Epithelial cell of proximal tubule (primary cell): ENCODE measurements around the gene MBP. TPM values are rescaled to one million over a fixed set of nuclear protein-coding genes. Genes with fewer than 3 reads are reported as not detected.
"Not testable (repeated sequence)": the region's sequence is repeated elsewhere in the genome, so short reads cannot be mapped to it uniquely, and the experiment has no call there.

Experiments
- DNase-seq: peaks from one replicate; pipeline ENCODE4 v3.0.0-alpha.2; 2011; ENCODE audit warnings: low read depth
- H3K4me3 ChIP-seq: 2 replicates; pipeline ENCODE4 v1.5.1; 2011; ENCODE audit warnings: low read depth, mild to moderate bottlenecking, low read length
- total RNA-seq: library from RNA; depleted of rRNA; stranded (reverse); fragments of >200 nt; gene quantifications from 2 replicates; pipeline ENCODE4 v1.2.3, GENCODE V29; 2015
- TF ChIP-seq, protein P1 (sequence below): conservative IDR thresholded peaks from 2 replicates; pipeline ENCODE4 v1.5.1; 2012; ENCODE audit warnings: low read depth, mild to moderate bottlenecking, low read length

MBP gene
- total RNA-seq, 1 donor from 2014 or later = 19.1 TPM

DNA sequence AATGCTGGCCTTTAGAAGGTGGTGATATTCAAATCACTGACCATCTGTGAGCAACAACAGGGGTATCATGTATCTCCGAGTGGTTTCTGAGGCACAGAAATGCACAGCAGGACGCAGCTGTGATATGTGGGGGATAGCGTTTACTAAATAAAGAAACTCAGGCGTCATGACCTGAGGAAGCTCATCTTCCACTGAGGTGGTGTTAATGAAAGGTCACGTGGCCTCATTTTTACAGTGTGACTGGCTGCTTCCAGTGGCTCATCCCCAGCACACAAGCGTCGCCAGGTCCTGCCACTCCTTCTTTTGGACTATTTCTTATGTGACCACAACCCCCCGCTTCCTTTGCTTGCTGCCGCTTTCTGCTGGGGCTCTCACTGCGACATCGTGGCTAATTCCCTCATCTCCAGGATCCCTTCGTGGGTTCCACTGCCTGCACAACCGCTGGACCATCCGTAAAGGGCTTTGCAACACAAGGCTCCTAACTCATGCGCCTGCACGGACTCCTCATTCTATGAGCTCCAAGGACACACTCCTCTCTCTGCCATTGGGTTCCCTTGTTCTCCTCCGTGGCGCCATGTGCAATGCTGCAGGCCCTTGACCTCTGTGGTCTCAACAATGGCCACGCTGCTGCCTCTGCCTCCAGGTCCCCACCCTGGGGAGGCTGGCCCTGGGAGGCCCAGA is 109.3 kb downstream of the MBP start:
- DNase-seq = no peak
- H3K4me3 ChIP-seq = no peak overlapping the region
- TF ChIP-seq, protein P1, sequence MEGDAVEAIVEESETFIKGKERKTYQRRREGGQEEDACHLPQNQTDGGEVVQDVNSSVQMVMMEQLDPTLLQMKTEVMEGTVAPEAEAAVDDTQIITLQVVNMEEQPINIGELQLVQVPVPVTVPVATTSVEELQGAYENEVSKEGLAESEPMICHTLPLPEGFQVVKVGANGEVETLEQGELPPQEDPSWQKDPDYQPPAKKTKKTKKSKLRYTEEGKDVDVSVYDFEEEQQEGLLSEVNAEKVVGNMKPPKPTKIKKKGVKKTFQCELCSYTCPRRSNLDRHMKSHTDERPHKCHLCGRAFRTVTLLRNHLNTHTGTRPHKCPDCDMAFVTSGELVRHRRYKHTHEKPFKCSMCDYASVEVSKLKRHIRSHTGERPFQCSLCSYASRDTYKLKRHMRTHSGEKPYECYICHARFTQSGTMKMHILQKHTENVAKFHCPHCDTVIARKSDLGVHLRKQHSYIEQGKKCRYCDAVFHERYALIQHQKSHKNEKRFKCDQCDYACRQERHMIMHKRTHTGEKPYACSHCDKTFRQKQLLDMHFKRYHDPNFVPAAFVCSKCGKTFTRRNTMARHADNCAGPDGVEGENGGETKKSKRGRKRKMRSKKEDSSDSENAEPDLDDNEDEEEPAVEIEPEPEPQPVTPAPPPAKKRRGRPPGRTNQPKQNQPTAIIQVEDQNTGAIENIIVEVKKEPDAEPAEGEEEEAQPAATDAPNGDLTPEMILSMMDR = no peak

GRCh38 chr18:77022556-77022955 is 110.0 kb downstream of the MBP start:
- TF ChIP-seq, protein P1 = no peak
- DNase-seq = no peak
- no peak overlapping the region for H3K4me3 ChIP-seq

GRCh38 chr18:77022116-77022515 is 110.5 kb downstream of the MBP start:
- TF ChIP-seq, protein P1 = no peak
- no peak for DNase-seq
- H3K4me3 ChIP-seq = no peak overlapping the region

GRCh38 chr18:77021478-77021877 is 111.1 kb downstream of the MBP start:
- not testable (repeated sequence) for DNase-seq, H3K4me3 ChIP-seq

DNA sequence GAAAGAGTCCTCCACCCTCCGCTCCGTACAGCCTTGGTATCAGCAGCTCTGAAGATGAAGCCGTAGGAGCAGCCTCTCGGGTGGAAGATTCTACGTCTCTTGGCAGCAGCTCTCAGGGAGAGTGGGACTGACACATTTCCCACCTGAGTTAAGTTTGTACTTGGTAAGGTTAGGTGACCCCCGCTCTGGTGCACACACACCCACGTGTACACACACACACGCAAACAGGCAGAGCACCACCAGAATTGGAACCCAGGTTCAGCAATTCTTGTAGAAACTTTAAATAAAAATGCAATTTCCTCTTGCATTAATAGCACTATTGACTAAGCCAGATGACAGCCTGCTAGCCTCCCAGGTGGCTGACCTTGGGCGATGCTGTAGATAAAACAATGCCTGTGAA is 111.5 kb downstream of the MBP start:
- DNase-seq = no peak
- H3K4me3 ChIP-seq = no peak overlapping the region
- TF ChIP-seq, protein P1 = no peak

GRCh38 chr18:77020561-77020960 is 112.0 kb downstream of the MBP start:
- no peak overlapping the region for H3K4me3 ChIP-seq
- DNase-seq = no peak
- TF ChIP-seq, protein P1 = no peak

- H3K4me3 ChIP-seq = no peak overlapping the region
- TF ChIP-seq, protein P1 = no peak
- DNase-seq = no peak
These were observed 112.9 kb downstream of the MBP start for GRCh38 chr18:77019641-77020040.

- DNase-seq, H3K4me3 ChIP-seq: not testable (repeated sequence)
These were observed 113.9 kb downstream of the MBP start for GRCh38 chr18:77018650-77019049.
